HG03378 (cell line): ENCODE measurements around the gene LRIT2.

Source experiments
- ATAC-seq: cut with Tn5 transposase; IDR thresholded peaks from one replicate; pipeline ENCODE4 v1.9.1; 2021; ENCODE audit warnings: mild to moderate bottlenecking, moderate library complexity; ENCODE audit not compliant: unreplicated experiment

The LRIT2 gene

DNA sequence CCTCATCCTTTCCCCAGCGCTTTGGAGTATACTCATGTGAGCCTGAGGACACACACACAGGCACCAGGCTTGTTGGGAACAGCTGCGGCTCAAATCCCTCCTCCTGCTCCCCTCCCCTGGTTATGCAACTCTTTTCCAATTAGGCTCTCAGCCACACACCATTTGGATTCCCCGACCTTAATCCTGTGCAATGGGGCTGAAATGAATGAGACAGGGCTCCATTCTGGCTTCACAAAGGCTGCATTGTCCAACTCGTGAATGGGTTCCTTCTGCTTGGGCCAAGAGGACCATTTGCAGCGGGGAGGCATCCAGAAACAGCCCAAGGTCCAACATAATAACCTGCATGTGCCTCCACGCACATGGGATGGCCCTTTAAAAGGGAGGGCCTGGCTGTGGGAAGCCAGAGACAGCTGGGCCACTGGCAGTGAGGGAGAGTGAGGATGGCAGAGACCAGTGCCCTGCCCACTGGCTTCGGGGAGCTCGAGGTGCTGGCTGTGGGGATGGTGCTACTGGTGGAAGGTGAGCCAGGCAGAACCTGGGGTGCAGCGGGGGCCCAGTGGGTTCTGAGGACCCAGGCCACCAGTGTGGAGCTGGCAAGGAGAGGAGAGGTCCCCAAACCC, 19.4 kb upstream of the LRIT2 start, which contains the start of gene RGR:
TSS of gene RGR (plus strand) at position 403 of the 620 bp plus-strand sequence. CDS start at position 441, 38 bp downstream.
- ATAC-seq: no peak

GRCh38 chr10:84243759-84244158, 18.4 kb upstream of the LRIT2 start:
- no peak for ATAC-seq

- no peak for ATAC-seq
Measured at GRCh38 chr10:84241185-84241790, 15.9 kb upstream of the LRIT2 start, which contains the start of gene LRIT1. TSS of gene LRIT1 (minus strand) at chr10:84241546. CDS start at chr10:84241439, 107 bp downstream.

DNA sequence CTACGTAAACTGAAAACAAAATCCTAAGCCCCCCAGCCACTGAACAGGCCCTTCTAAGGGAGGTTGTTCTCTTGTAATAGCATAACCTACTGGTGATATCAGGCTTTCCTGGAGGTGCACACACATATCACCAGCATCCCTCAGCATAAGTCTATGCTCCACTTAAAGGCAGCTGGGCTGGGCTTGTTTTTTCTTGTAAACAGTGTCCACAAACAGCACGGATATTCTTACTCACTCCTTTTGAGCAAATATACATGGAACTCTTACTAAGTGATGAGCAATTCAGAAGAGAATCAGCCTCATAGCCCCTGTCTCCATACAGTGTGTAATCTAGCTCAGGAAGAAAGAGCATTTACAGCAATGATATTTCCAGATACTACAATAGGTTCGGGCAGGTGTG, 13.6 kb upstream of the LRIT2 start:
- ATAC-seq: no peak

- no peak for ATAC-seq
Measured at GRCh38 chr10:84237199-84238051, 12.1 kb upstream of the LRIT2 start.

DNA sequence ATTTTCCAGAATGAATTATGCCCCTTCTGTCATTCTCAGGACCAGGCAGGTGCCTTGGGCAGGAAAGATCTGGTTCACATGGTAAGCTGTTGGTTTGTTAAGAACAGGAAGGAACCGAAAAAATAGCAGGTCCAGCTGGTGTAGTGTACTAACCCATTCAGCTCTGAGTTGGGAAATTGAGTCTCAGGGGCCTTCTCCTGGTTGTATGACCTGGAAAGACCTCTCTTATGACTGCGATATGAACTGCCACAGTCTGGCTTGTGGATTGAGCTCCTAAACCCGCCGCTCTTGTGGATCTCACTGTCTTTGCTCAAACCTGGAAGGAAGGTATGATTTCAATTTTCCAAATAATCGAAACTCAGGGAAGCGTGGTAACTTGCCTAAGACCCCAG, 11.5 kb upstream of the LRIT2 start:
- no peak for ATAC-seq

GRCh38 chr10:84235096-84235495, 9.8 kb upstream of the LRIT2 start:
- no peak for ATAC-seq

GRCh38 chr10:84234479-84234878, 9.1 kb upstream of the LRIT2 start:
- ATAC-seq: no peak

DNA sequence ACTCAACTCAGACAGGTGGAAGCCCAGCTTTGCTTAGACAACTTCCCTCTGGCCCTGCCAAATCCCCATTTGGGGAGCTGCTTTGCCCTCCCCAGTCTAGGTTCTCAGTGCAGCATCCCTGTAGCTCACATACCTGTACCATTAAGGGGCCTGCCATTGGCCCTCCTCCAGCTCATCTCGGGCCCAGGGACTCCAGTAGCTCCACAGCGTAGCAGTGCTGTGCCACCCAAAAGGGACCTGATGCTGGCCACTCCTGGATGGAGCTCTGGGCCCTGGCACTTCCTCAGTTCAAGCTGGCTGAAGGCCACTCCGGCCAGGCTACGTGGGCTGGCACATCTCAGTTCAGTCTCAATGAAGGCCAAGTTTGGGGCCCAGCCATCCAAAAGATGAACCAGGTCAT, 8.6 kb upstream of the LRIT2 start:
- ATAC-seq: no peak

GRCh38 chr10:84232376-84232775, 7.0 kb upstream of the LRIT2 start:
- no peak for ATAC-seq

- ATAC-seq: no peak
Measured at GRCh38 chr10:84230359-84230758, 5.0 kb upstream of the LRIT2 start.

DNA sequence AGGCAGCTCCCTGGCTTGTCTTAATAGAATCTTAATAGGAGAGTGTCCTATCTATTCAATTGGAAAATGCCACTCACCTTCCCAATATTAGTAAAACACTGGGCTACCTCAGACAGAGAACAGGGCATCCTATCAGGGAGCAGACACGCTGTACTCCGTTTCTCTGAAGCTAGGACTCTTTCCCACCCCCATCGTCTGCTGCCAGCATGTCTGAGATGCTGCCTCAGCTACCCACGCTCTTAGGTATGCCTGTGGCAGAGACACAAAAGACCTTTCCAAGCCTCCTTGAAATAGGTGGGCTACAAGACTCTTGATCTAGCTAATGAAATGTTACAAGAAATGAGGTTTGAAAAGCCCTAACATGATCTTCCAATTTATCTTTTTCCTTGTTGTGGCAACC, 2.5 kb upstream of the LRIT2 start:
- no peak for ATAC-seq

DNA sequence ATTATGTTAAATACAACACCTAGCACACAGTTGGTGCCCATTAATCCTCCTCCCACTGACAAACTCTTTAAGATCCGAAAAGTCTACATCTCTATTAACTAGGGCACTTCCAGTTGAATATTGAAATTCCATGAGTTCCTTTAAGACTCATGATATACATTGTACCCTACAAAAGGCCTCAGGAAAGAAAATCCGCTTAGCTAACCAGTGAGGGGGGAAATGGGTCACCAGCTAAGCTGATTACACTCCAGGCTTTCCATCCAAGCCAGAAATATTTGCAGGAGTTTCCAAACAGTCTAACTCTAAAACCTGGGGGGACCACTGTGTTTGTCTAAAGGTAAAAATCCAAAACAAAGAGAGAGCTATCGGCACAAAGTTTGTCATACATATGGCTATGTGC, 1.3 kb upstream of the LRIT2 start:
- no peak for ATAC-seq

DNA sequence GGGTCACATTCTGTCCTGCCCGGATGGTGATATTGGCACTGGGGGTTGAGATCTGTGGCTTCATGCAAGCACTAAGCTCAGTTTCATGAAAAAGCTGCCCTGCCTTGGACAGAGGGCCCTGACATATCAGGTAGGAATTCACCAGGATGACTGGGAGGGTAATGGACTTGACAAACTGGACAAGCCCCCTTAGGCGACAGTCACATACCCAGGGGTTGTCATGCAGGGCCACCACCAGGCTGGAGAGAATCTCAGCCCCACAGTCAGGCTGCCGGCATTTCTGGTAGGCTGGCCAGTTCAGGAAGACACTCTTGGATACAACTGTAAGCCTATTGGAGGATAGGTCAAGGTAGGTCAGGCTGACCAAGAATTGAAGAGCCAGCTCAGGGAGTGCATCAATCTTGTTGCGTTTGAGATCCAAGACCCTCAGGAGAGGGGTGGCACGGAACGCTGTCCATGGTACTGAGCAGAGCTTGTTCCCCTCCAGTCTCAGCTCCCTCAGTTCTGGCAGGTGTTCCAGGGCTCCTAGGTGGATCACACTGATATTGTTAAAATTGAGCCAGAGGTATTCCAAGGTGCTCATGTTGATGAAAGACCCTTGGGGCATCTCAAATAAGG, 824 bp downstream of the LRIT2 start:
- ATAC-seq: no peak

GRCh38 chr10:84221916-84222315, 3.4 kb downstream of the LRIT2 start:
- ATAC-seq: no peak

- no peak for ATAC-seq
Measured at GRCh38 chr10:84217746-84218145, 7.6 kb downstream of the LRIT2 start.

DNA sequence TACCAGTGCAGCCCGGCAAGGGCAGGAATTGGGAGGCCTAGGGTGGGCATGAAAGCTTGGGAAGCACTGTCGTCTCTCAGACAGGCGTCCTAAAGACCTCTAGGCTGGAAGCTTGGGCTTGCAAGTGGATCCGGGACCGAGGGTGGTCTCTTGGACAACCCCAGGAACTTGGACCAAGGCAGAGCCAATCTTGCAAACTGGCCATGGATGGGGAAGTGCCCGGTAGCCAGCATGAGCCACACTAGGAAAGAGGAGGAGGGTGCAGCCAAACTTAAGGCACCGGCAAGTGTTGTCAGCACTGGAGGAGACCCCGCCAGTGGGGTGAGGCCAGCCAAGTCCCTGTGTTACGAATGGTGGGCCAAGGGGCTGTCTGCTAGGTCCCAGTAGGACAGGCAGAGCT, 8.5 kb downstream of the LRIT2 start:
- ATAC-seq: no peak

- peak; percentile 91 for ATAC-seq
Measured at GRCh38 chr10:84214612-84215235, 10.6 kb downstream of the LRIT2 start.

GRCh38 chr10:84214046-84214572, 11.2 kb downstream of the LRIT2 start:
- peak; percentile 13 for ATAC-seq

DNA sequence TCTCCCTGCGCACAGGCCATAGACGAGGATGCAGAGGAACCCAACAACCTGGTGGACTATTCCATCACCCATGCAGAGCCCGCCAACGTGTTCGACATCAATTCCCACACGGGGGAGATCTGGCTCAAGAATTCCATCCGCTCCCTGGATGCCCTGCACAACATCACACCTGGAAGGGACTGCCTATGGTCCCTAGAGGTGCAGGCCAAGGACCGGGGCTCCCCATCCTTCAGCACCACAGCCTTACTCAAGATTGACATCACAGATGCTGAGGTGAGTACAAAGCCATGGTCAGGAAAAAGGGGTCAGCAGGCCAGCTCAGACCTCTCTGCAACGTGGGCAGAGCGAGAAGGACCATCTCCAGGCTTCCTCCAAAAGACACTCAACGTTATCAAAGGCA, 12.3 kb downstream of the LRIT2 start:
- no peak for ATAC-seq

DNA sequence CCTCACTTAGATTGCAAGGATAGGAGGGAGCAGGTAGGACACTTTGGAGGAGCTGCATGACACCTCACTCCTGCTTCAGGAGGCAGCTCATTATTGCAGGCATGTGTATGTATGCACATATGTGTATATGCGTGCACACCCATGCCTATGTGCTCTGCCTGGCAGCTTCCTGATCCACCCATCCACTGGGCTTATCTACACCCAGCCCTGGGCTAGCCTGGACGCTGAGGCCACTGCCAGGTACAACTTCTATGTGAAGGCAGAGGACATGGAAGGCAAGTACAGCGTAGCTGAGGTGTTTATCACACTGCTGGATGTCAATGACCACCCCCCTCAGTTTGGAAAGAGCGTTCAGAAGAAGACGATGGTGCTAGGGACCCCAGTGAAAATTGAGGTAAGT, 13.3 kb downstream of the LRIT2 start:
- no peak for ATAC-seq
